GM10248 (cell line): Measurements from ENCODE around the gene NELL1.
"Not testable (repeated sequence)": the region's sequence is repeated elsewhere in the genome, so short reads cannot be mapped to it uniquely, and the experiment has no call there.

Experiments
- CTCF ChIA-PET: fragments of 300-600 bp; sonication (Branson Sonifier 250); formaldehyde crosslinking; extraction: SDS; loops from one replicate; lab custom pipeline; 2021; ENCODE audit warnings: antibody characterized with exemption; lab: Yijun Ruan, JAX
- POLR2A ChIA-PET: fragments of 350-650 bp; sonication (Branson Sonifier 250); formaldehyde crosslinking; extraction: SDS; loops from one replicate; lab custom pipeline; 2020; ENCODE audit warnings: antibody characterized with exemption; lab: Yijun Ruan, JAX
- DNase-seq: peaks from one replicate; pipeline ENCODE4 v3.0.0; 2012; ENCODE audit errors: extremely low spot score
- CTCF ChIP-seq: IDR thresholded peaks from 2 replicates; pipeline ENCODE4 v1.5.1; 2012; ENCODE audit warnings: mild to moderate bottlenecking, low read depth; ENCODE audit errors: extremely low read depth, missing control alignments, control extremely low read depth

Gene NELL1

GRCh38 chr11:21133722-21134121 lies 464.3 kb downstream of the NELL1 start:
- no peak for TF ChIP-seq CTCF
- no peak for DNase-seq
- ChIA-PET CTCF (interaction anchor here (1.8 kb wide), 1 partner anchor 11 kb away, joined by 6 read pairs; no protein-coding TSS in a partner anchor), POLR2A (no interaction called here)

DNA sequence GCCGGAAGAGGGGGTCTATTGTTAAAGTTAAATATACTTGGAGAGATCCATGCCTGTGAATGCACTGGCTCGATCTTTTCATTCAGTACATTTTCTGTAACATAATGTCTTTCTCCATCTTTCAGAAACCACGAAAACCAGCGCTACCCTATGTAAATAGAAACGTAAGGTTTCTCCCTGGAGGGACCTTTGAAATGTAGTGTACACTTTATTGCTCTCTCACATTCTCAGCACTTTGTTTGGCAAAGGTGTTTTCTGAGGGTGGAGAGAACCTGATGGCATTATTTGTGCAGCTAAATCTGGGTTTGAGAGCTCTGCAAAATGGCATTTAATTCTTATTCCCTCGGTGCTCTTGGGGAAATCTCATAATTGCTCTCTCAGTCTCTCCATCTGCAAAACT lies 468.4 kb downstream of the NELL1 start:
- POLR2A ChIA-PET = no interaction called here

GRCh38 chr11:21141557-21141956 lies 472.2 kb downstream of the NELL1 start:
- CTCF ChIA-PET = interaction anchor here (0.9 kb wide), 1 partner anchor 9 kb away, joined by 3 read pairs; no protein-coding TSS in a partner anchor
- DNase-seq, POLR2A ChIA-PET: not testable (repeated sequence)

More for the DNA sequence above, 468.4 kb downstream of the NELL1 start:
- no peak for DNase-seq
- TF ChIP-seq CTCF = no peak
- CTCF ChIA-PET = no interaction called here

GRCh38 chr11:21142007-21142406 lies 472.6 kb downstream of the NELL1 start:
- TF ChIP-seq CTCF = no peak
- no peak for DNase-seq
- ChIA-PET POLR2A (interaction anchor here (0.6 kb wide), 1 partner anchor 418 kb away, joined by 3 read pairs; no protein-coding TSS in a partner anchor), CTCF (interaction anchor here (0.9 to 1.4 kb wide), 3 partner anchors 9 to 32 kb away, joined by 3 to 4 read pairs (median 3); no protein-coding TSS in a partner anchor)

GRCh38 chr11:21144531-21144930 lies 475.1 kb downstream of the NELL1 start:
- CTCF ChIA-PET = interaction anchor here (1.3 kb wide), 1 partner anchor 368 kb away, joined by 4 read pairs; no protein-coding TSS in a partner anchor

DNA sequence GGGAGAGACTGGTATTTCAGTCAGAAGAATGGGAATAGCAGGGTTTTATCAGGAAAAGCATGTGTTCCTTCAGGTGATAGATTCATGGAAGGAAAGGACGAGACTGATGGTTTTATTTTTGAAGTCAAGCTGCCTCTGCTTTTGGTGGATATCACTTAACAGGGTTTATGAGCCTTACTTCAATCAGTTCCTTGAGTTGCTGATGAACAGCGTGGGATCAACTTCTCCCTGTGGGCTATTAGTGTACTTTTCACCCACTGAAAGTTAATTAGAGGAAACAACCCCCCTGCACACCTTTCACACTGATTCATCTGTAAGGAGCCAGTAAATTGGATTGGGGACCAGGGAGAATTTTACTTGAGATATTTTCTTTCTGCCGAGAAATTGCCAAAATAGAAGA lies 479.0 kb downstream of the NELL1 start:
- TF ChIP-seq CTCF = no peak
- no peak for DNase-seq
- ChIA-PET CTCF (no interaction called here), POLR2A (no interaction called here)

More at GRCh38 chr11:21144531-21144930, 475.1 kb downstream of the NELL1 start:
- no peak for DNase-seq
- no peak for TF ChIP-seq CTCF
- POLR2A ChIA-PET = no interaction called here

GRCh38 chr11:21160140-21160539 lies 490.8 kb downstream of the NELL1 start:
- ChIA-PET POLR2A (no interaction called here), CTCF (interaction anchor here (1.6 to 1.7 kb wide), 4 partner anchors 9 to 18 kb away, joined by 3 to 7 read pairs (median 4); no protein-coding TSS in a partner anchor)
- no peak for TF ChIP-seq CTCF
- no peak for DNase-seq
